Measurements from ENCODE around the gene CFAP299.

- no peak for TF ChIP-seq POLR2AphosphoS5 (IDR thresholded peaks at IDR 0.05; ENCODE audit: insufficient read depth, low read depth, low read length)
- TF ChIP-seq POLR2A (IDR thresholded peaks at IDR 0.05; ENCODE audit: low read depth, low read length): no peak
- no peak for TF ChIP-seq EZH2 (IDR thresholded peaks at IDR 0.05; ENCODE audit: borderline replicate concordance, low read depth, low read length, severe bottlenecking)
Measured at GRCh38 chr4:80331693-80332092, 3.8 kb upstream of the CFAP299 start.

Data from endothelial cell of umbilical vein (primary cell).